HFF-Myc (cell line): ENCODE results near the gene ADCY10.

Source experiments
- DNase-seq: peaks from one replicate; pipeline ENCODE4 v3.0.0-alpha.2; 2011; ENCODE audit warnings: low read depth; ENCODE audit errors: extremely low read depth
- H3K4me3 ChIP-seq: replicated peaks from 2 replicates; pipeline ENCODE4 v1.5.1; 2011; ENCODE audit warnings: low read depth, mild to moderate bottlenecking, control low read depth, low read length
- CTCF ChIP-seq: IDR thresholded peaks from 2 replicates; pipeline ENCODE4 v1.5.1; 2012; ENCODE audit warnings: mild to moderate bottlenecking, low read depth, low read length, control low read depth; ENCODE audit errors: missing control alignments

The ADCY10 gene

GRCh38 chr1:167800251-167800650, 113.7 kb downstream of the ADCY10 start:
- DNase-seq, result no peak
- no peak overlapping the region for H3K4me3 ChIP-seq
- no peak for TF ChIP-seq CTCF

- no peak for TF ChIP-seq CTCF
- DNase-seq, result no peak
- H3K4me3 ChIP-seq, result no peak overlapping the region
Measured at GRCh38 chr1:167799747-167800146, 114.2 kb downstream of the ADCY10 start.

- no peak for DNase-seq
- no peak for TF ChIP-seq CTCF
- no peak overlapping the region for H3K4me3 ChIP-seq
Measured at GRCh38 chr1:167798952-167799351, 115.0 kb downstream of the ADCY10 start.

- TF ChIP-seq CTCF, result no peak
- no peak overlapping the region for H3K4me3 ChIP-seq
- DNase-seq, result peak; percentile 89
Measured at GRCh38 chr1:167797015-167797414, 116.9 kb downstream of the ADCY10 start.

- H3K4me3 ChIP-seq, result no peak overlapping the region
- DNase-seq, result no peak
- no peak for TF ChIP-seq CTCF
Measured at GRCh38 chr1:167795810-167796740, 117.9 kb downstream of the ADCY10 start.

GRCh38 chr1:167794043-167794442, 119.9 kb downstream of the ADCY10 start:
- no peak for DNase-seq
- TF ChIP-seq CTCF, result no peak
- H3K4me3 ChIP-seq, result no peak overlapping the region
